Dermis lymphatic vessel endothelial cell (primary cell): ENCODE data around the gene CEACAM8. TPM values are rescaled to one million over a fixed set of nuclear protein-coding genes. Genes with fewer than 3 reads are reported as not detected.

Experiments used
- total RNA-seq: library from RNA; depleted of rRNA; stranded (reverse); fragments of >200 nt; gene quantifications from 2 replicates; pipeline ENCODE4 v1.2.1, GENCODE V29; 2014

Gene CEACAM8
- total RNA-seq = not detected in 2 replicates

DNA sequence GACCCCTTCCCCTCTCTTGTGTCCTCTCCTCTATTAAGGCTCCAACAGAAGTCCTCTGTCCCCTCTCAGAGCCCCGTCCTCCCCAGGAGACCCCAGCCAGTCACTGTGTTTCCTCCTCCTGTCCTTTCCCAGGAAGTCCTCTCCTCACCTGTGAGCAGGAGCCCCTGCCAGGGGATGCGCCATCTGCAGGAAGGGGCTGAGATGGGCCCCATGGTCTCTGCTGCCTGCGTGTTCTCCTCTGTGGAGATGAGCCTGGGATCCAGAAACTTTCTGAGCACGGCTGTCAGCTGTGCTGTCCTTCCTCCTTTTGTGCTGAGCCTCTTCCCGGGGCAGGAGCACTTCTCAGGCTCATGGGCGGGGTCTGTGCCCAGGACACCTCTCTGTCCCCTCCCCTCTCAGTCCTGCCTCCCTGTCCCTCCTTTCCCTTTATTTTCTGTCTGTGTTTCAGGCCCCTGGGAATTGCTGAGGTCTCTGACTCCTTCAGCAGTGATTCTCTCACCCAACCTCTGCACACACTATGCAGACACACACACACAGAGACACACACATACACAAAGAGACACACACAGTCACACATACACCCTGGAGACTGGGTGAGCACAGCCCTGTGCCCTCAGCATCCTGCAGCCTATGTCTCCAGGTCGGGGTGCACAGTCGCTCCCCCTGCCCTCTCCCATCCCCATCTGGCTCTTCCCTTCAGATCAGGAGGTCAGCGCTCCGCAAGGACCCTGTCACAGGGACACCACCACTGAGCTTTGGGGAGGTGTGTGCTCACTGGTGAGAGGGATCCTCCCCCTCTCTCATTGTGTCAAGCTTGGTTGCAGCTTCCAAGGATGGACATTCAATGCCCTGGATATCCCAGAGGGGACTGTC, at the start of gene CEACAM8:
TSS of gene CEACAM8 (minus strand) at position 308 of the 873 bp plus-strand sequence. CDS start at position 212, 96 bp downstream.

Other genes starting within 250 kb of the CEACAM8 start
- gene CNFN, start 204.6 kb downstream of the CEACAM8 start, total RNA-seq = not detected in 2 replicates
- gene LIPE, start 167.5 kb downstream of the CEACAM8 start, total RNA-seq = 3.6 and 7.2 TPM in 2 replicates
- gene CXCL17, start 152.0 kb downstream of the CEACAM8 start, total RNA-seq = not detected in 2 replicates
- gene CEACAM1, start 66.4 kb downstream of the CEACAM8 start, total RNA-seq = 18.0 and 28.1 TPM in 2 replicates
- not detected in 2 replicates for gene PSG3, start 145.6 kb upstream of the CEACAM8 start, total RNA-seq
- 0.11 TPM in 1 of 2 replicates, not detected in the other for gene PSG8, start 170.8 kb upstream of the CEACAM8 start, total RNA-seq